GM18526 (cell line): ENCODE results near the gene PTPN9.

Source experiments
- POLR2A ChIP-seq: IDR thresholded peaks from 3 replicates; pipeline ENCODE4 v1.6.1; 2011; ENCODE audit not compliant: insufficient read length; ENCODE audit errors: extremely low read depth

The PTPN9 gene

GRCh38 chr15:75578948-75579920, at the start of gene PTPN9:
TSS of gene PTPN9 (minus strand) at chr15:75579315. CDS start at chr15:75578776, 539 bp downstream.
- TF ChIP-seq POLR2A = peak; percentile 53

- TF ChIP-seq POLR2A = peak; percentile 91
Measured at GRCh38 chr15:75625542-75626347, 46.6 kb upstream of the PTPN9 start, which contains the start of gene SNUPN. TSS of gene SNUPN (minus strand) at chr15:75625725. CDS start at chr15:75621051, 4,674 bp downstream.

GRCh38 chr15:75622505-75622904, 43.4 kb upstream of the PTPN9 start:
- TF ChIP-seq POLR2A = no peak

- TF ChIP-seq POLR2A = no peak
Measured at GRCh38 chr15:75620841-75621391, 41.8 kb upstream of the PTPN9 start.

GRCh38 chr15:75620058-75620820, 41.1 kb upstream of the PTPN9 start:
- no peak for TF ChIP-seq POLR2A

GRCh38 chr15:75616766-75617165, 37.7 kb upstream of the PTPN9 start:
- no peak for TF ChIP-seq POLR2A

GRCh38 chr15:75606711-75607699, 27.9 kb upstream of the PTPN9 start:
- TF ChIP-seq POLR2A = no peak

- no peak for TF ChIP-seq POLR2A
Measured at GRCh38 chr15:75606026-75606425, 26.9 kb upstream of the PTPN9 start.

GRCh38 chr15:75599401-75599800, 20.3 kb upstream of the PTPN9 start:
- TF ChIP-seq POLR2A = no peak

GRCh38 chr15:75598361-75598760, 19.2 kb upstream of the PTPN9 start:
- no peak for TF ChIP-seq POLR2A

- no peak for TF ChIP-seq POLR2A
Measured at GRCh38 chr15:75597667-75598341, 18.7 kb upstream of the PTPN9 start.

- no peak for TF ChIP-seq POLR2A
Measured at GRCh38 chr15:75596703-75597345, 17.7 kb upstream of the PTPN9 start.
